GM21526 (cell line): ENCODE data around the gene UIMC1.
"Not testable (repeated sequence)": the region's sequence is repeated elsewhere in the genome, so short reads cannot be mapped to it uniquely, and the experiment has no call there.

ENCODE experiments used
- ATAC-seq: cut with Tn5 transposase; IDR thresholded peaks from one replicate; pipeline ENCODE4 v1.9.1; 2021; ENCODE audit warnings: moderate library complexity; ENCODE audit not compliant: unreplicated experiment, low FRiP score

Gene UIMC1

DNA sequence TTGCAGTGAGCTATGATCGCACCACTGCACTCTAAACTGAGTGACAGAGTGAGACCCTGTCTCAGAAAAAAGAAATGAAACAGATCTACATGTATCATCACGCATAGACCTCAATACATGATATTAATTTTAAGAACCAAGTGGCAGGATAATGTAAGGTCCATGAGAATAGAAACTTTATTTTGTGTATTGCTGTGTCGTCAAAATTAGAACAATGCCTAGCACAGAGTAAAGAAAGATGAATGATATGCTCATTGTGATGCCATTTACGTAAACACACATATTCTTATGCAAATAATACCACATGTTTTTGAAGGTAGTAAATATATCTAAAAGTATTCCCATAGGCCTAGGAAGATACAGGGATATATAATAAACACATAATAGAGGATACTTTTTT lies 3.6 kb upstream of the UIMC1 start:
- no peak for ATAC-seq

DNA sequence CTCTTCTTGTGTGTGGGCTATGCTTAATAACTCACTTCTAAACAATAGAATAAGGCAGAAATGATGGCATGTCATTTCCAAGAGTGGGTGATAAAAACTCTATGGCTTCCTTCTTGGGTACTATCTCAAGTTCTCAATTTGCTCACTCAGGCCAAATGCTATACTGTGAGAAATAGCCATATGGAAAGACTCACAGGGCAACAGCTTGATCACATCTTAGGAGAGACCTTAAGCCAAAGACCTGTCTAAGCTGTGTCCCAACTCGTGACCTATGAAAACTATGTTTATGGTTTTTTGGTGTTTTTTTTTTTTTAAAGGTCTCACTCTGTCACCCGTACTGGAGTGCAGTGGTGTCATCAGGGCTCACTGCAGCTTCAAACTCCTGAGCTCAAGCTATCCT lies 2.1 kb upstream of the UIMC1 start:
- no peak for ATAC-seq

DNA sequence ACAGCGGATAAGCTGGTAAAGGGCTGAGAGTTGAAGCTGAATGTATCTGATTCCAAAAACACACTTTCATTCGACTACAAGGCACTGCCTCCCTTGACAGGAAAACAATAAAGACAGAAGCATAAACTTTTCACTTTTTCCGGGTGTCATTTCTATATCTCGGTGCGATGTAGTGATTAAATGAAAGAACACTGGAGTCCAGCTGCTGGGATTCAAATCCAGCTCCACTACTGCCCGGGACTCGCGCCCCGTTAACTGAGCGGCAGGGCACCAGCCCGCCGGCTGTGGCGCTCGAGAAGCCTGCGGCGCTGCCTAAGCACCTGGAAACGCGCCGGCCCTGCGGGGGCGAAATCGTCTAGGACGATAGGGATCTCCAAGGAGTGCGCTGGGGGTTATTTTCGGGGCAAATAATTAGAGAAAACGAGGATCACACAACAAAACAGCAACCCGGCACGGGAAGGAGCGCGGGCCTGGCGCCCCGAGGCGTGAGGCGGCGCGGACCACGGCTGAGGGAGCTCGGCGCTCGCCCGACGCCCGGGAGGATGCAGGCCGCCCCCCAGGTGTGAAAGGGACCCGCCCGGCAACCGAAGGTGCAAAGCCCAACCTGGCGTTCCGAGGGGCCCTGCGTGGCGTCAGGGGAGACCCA lies 837 bp downstream of the UIMC1 start:
- peak; percentile 41 for ATAC-seq

DNA sequence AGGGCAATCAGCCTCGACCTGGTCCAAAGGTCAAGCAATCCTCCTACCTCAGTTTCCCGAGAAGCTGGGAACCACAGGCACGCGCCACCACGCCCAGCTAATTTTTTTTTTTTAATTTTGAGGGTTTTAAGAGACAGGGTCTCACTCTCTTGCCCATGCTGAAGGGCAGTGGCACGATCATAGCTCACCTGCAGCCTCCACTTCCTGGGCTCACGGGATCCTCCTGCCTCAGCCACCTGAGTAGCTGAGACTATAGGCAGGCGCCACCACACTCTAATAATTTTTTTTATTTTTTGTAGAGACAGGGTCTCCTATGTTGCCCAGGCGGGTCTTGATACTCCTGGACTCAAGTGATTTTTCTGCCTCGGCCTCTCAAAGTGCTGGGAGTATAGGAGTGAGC lies 1.6 kb downstream of the UIMC1 start:
- no peak for ATAC-seq

DNA sequence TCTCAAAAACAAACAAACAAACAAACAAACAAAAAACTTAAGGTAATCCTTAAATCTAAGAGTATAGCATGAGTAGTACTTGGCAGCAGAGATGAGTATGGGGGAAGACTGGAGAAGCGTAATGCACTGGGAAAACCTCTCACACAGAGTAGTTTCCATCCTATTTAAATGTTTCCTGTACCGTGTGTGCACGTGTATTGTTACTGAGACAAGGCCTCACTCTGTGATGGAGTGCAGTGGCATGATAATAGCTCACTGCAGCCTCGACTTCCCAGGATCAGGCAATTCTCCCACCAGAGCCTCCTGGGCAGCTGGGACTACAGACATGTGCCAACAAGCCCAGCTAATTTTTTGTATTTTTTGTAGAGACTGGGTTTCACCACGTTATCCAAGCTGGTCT lies 2.9 kb downstream of the UIMC1 start:
- ATAC-seq: no peak

DNA sequence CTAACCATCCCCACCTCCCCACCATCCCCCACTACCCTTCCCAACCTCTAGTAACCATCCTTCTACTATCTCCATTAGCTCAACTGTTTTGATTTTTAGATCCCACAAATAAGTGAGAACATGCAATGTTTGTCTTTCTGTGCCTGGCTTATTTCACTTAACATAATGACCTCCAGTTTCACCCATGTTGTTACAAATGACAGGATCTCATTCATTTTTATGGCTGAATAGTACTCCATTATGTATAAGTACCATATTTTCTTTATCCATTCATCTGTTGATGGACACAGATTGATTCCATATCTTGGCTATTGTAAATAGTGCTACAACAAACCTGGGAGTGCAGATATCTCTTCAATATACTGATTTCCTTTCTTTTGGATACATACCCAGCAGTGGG lies 7.1 kb downstream of the UIMC1 start:
- ATAC-seq: not testable (repeated sequence)

DNA sequence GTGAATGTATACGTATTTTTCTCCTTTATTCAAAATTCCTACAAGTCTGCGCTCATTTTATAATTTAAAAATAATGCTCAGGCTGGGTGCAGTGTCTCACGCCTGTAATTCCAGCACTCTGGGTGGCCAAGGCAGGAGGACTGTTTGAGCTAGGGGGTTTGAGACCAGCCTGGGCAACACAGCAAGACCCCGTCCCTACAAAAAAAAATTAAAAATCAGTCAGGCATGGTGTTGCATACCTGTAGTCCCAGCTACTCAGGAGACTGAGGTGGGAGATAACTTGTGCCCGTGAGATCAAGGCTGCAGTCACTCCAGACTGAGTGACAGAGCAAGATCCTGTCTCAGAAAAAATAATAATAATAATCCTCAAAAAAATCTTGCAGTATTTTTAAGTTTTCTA lies 7.8 kb downstream of the UIMC1 start:
- ATAC-seq: no peak

DNA sequence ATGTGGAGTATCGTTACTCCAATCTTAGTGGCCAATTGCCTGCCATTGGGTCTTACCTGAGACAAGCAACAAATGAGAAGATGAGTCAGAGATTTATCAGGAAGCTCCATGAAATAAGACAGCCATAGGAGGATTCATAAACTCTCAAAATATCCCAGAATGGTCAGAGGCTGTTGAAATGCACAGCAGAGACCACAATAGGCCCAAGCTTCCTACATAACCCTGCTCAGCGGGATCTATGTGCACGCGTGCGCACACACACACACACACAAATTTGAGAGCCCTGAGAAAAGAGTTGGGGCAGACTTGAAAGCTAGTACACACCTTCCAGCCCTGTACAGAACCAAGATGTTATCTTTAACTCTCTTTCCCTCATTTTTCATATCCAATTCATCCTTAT lies 9.8 kb downstream of the UIMC1 start:
- ATAC-seq: no peak

DNA sequence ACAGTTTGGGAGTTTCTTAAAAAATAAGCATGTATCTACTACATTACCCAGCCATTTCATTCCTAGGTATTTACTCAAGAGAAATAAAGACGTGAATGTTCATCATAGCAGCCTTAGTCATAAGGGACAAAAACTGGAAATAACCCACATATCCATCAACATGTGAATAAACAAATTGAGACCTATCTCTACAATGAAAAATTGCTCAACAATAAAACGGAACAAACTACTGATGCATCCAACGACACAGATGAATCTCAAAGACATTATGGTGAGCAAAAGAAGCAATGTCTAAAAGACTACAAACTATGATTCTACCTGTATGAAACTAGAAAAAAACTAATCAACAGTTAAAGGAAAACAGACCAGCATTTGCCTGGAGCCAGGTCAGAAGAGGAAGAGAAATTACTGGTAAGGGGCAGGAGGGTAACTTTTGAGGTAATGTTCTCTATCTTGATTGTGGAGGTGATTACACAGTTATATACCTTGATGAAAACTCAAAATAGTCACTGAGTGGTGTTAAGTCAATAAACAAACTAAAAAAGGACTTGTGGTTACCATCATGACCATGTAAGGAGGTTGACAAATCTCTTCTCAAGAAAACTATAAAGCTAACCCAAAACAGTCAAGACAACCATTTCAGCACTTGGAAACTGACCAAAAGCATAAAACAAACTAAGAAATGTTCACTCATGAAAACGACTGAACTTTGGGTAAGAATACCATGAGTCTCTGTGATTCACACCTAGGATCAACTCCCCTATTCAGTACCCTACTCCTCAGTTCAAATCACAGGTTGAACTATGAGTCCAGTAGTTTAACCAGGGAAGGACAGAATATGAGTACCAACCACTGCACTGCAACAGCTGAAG lies 10.4 kb downstream of the UIMC1 start:
- no peak for ATAC-seq

DNA sequence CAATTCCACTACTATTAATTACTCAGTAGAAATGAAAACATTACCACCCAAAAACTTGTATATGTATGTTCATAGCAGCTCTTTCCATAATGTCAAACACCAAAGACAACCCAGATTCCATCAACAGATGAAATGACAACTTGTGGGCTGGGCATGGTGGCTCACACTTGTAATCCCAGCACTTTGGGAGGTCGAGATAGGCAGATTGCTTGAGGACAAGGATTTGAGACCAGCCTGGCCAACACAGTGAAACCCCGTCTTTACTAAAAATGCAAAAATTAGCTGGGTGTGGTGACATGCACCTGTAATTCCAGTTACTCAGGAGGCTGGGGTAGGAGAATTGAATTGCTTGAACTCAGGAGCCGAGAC lies 11.5 kb downstream of the UIMC1 start:
- ATAC-seq: no peak

DNA sequence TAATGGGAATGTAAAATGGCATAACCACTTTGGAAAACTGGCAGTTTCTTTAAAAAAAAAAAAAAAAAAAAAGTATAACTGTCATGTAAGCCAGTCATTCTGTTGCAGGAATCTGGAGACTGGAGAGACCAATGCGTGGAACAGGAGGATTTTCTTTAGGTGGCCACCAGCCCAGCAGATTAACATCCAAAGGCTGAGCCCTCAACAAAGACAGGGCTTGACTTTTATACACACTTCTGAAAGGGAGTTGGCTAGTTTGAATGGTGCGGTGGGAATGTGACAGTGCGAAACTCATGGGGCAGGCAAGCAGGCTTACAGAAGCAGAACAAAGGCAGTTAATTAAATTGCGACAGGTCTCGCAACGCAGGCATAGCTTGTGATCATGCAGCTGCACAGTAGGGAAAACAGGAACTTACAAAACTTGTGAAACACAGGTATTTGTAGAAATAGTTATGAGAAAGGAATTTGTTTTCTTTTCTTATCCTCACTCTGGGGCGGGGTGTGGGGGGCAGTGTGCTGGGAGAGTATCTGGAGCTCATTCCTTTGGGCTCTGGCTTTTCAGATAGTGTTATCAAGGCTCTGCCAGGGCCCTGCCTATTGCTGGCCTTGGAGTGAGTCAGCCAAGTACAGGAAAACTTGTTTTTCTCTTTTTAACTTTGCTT lies 12.0 kb downstream of the UIMC1 start:
- no peak for ATAC-seq

DNA sequence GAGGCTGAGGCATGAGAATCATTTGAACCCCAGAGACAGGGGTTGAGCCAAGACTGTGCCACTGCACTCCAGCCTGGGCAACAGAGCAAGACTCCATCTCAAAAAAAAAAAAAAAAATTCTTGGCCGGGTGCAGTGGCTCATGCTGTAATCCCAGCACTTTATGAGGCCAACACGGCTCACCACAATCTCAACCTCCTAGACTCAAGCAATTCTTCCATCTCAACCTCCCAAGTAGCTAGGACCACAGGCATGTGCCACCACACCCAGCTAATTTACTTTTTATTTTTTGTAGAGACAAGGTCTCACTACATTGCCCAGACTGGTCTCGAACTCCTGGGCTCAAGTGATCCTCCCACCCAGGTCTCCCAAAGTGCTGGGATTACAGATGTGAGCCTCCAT lies 13.5 kb downstream of the UIMC1 start:
- ATAC-seq: not testable (repeated sequence)

DNA sequence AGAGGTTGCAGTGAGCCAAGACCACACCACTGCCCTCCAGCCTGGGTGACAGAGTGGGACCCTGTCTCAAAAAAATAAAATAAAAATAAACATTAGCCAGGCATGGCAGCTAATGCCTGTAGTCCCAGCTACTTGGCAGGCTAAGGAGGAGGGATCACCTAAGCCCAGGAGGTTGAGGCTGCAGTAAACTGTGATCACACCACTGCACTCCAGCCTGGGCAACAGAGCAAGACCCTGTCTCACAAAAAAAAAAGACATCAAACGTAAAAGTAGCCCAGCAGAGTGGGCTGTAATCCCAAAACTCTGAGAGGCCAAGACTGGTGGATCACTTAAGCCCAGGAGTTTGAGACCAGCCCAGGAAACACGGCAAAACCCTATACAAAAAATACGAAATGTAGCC lies 19.0 kb downstream of the UIMC1 start:
- no peak for ATAC-seq

DNA sequence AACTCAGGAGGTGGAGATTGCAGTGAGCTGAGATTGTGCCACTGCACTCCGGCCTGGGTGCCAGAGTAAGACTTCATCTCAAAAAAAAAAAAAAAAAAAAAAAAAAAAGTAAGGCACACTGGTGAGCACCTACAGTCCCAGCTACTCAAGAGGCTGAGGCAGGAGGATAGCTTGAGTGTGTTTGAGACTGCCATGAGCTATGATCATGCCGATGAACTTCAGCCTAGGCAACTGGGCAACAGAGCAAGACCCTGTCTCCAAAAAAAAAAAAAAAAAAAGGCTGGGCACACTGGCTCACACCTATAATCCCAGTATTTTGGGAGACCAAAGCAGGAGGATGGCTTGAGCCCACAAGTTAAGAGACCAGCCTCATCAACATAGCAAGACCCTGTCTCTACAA lies 20.3 kb downstream of the UIMC1 start:
- no peak for ATAC-seq

DNA sequence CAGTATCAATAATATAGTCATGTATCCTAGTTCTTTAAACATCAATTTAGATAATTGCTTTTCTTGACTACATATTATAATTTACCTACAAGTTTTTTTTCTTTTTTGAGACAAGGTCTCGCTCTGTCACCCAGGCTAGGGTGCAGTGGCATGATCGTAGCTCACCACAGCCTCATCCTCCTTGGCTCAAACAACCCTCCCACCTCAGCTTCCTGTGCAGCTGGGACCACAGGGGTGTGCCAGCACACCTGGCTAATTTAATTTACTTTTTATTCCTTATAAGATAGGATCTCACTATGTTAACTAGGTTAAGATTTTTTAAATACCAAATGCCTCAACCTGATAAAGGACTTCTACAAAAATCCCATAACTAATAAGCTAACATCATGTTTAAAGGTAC lies 21.1 kb downstream of the UIMC1 start:
- ATAC-seq: no peak

DNA sequence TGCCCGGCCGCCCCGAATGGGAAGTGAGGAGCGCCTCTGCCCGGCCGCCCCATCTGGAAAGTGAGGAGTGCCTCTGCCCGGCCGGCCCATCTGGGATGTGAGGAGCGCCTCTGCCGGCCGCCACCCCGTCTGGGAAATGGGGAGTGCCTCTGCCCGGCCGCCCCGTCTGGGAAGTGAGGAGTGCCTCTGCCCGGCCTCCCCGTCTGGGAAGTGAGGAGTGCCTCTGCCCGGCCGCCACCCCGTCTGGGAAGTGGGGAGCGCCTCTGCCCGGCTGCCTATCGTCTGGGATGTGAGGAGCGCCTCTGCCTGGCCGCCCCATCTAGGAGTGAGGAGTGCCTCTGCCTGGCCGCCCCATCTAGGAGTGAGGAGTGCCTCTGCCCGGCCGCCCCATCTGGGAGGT lies 22.4 kb downstream of the UIMC1 start:
- not testable (repeated sequence) for ATAC-seq

DNA sequence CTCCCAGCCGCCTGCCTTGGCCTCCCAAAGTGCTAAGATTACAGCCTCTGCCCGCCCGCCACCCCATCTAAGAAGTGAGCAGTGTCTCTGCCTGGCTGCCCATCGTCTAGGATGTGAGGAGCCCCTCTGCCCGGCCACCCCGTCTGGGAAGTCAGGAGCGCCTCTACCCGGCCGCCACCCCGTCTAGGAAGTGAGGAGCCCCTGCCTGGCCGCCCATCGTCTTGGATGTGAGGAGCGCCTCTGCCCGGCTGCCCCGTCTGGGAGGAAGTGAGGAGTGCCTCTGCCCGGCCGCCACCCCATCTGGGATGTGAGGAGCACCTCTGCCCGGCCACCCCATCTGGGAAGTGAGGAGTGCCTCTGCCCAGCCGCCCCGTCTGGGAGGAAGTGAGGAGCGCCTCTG lies 23.0 kb downstream of the UIMC1 start:
- not testable (repeated sequence) for ATAC-seq

DNA sequence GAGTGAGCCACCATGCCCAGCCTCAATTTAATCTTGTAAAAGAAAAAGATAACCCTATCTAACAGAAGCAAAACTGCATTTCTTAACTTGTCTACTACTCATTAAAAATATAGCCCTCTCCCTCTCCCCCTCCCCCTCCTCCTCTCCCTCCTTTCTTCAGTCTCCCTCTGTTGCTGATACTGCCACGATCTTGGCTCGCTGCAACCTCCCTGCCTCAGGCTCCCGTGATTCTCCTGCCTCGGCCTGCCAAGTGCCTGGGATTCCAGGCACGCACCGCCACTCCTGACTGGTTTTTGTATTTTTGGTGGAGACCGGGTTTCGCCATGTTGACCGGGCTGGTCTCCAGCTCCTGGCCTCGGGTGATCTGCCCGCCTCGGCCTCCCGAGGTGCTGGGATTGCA lies 23.5 kb downstream of the UIMC1 start:
- not testable (repeated sequence) for ATAC-seq

DNA sequence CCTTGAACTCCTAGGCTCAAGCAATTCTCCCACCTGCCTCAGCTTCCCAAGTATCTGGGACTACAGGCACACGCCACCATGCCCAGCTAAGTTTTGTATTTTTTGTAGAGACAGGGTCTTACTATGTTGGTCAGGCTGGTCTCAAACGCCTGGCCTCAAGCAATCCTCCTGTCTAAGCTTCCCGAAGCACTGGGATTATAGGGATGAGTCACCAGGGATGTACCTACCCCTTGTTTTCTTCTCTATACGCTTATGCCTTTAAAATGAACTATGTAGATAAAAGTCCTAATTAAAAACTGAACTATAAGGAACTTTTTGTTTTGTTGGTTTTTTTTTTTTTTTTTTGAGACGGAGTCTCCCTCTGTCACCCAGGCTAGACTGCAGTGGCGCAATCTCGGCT lies 25.8 kb downstream of the UIMC1 start:
- no peak for ATAC-seq

DNA sequence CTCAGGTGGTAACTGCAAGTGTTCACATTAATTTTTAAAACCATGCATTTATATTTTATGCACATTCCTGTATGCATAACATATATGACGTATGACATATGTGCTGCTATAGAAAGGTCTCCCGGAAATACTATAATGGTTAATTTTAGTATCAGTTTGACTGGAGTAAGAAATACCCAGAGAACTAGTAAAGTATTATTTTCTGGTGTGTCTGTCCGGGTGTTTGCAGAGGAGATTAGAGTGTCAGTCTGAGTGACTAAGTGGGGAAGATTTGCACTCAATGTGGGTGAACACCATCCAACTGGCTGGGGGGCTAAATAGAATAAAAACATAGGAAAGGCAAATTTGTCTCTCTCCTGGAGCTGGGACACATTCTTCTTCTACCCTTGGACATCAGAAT lies 26.9 kb downstream of the UIMC1 start:
- ATAC-seq: no peak

DNA sequence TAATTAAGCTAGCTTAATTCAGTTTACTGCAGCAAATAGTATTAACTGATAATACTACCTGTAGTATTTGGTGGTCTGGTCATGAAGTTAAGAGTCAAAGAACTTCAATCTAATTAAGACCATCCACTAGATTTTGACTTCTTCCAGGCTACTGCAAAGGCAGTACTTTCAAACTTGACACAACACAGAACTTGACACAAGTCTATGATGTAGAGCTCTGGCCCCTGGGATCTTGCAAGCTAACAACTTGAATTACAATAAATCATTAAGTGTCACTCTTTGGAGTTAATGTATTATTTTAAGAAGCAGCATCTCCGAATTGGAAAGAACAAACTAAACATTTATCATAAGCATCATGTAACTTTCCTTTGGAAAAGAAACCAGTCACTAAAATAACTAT lies 40.9 kb downstream of the UIMC1 start:
- no peak for ATAC-seq

DNA sequence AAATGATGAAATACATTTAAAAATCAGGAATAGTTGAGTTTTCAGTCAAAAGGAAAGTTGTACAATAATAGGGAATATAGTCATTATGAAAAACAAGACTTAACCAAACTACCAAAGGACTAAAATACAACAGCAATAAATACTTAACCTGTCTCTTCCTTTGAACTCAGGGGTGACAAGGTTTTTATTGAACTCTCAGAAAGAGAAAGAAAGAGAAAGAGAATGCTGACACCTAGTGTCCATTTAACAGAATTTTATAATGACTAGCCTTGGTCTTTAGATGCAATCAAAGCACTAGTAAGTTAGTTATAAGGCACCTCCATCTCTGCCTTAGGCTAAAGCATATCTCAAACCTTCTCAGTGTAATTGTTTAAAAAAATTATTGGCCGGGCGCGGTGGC lies 47.5 kb downstream of the UIMC1 start:
- ATAC-seq: no peak
